Transverse colon (tissue), 4 donors: ENCODE data around the gene ATP5F1D. TPM values are rescaled to one million over a fixed set of nuclear protein-coding genes. Genes with fewer than 3 reads are reported as not detected.

Source experiments
- DNase-seq: peaks from one replicate; pipeline ENCODE4 v3.0.0-alpha.2; 2019
- H3K27ac ChIP-seq, 4 donors: fragments of 200-600 bp; sonication (generic); 2 replicates each; pipeline ENCODE4 v1.5.1; 2016 to 2018; ENCODE audit warnings: inconsistent platforms in 4 of 4
- H3K27me3 ChIP-seq: fragments of 200-600 bp; sonication (generic); 2 replicates; pipeline ENCODE4 v1.5.1; 2017; ENCODE audit warnings: inconsistent platforms
- H3K36me3 ChIP-seq, 4 donors: fragments of 200-600 bp; sonication (generic); 2 replicates each; pipeline ENCODE4 v1.5.1; 2017 to 2019; ENCODE audit warnings: inconsistent platforms in 4 of 4
- H3K4me1 ChIP-seq, 4 donors: fragments of 200-600 bp; sonication (generic); 2 replicates each; pipeline ENCODE4 v1.5.1; 2017 to 2020; ENCODE audit warnings: inconsistent platforms in 4 of 4
- H3K4me3 ChIP-seq, 4 donors: fragments of 200-600 bp; sonication (generic); 1 replicate in 1 of 4; 2 replicates in 3 of 4; pipeline versions ENCODE4 v1.5.1 to v1.6.1; 2017 to 2019; ENCODE audit warnings: inconsistent platforms in 4 of 4
- H3K9me3 ChIP-seq, 2 donors: fragments of 200-600 bp; sonication (generic); 2 replicates each; pipeline ENCODE4 v1.5.1; 2017 to 2019; ENCODE audit warnings: inconsistent platforms in 2 of 2
- EP300 ChIP-seq: sonication (generic); formaldehyde crosslinking; IDR thresholded peaks from one replicate; pipeline ENCODE4 v1.6.1; 2017; ENCODE audit warnings: antibody characterized with exemption, low read depth
- POLR2A ChIP-seq: fragments of 450-650 bp; IDR thresholded peaks from one replicate; pipeline ENCODE4 v1.6.1; 2016; ENCODE audit warnings: antibody characterized with exemption, mild to moderate bottlenecking, moderate library complexity
- POLR2AphosphoS5 ChIP-seq, 3 donors: sonication (generic); formaldehyde crosslinking; IDR thresholded peaks; one replicate each; pipeline ENCODE4 v1.6.1; 2016; ENCODE audit warnings: antibody characterized with exemption in 3 of 3
- WGBS, 2 donors: methylation state at CpG; one replicate each; pipeline ENCODE4 v1.1.5; 2018; ENCODE audit warnings: low coverage in 1 of 2; 5-methylcytosine and 5-hydroxymethylcytosine counted together
- in situ Hi-C, 4 donors: fragments of 200-750 bp; cut with MboI; loops; one replicate each; pipeline versions ENCODE4 v1.15.0 to v1.15.1; 2017; ENCODE audit warnings: low sequenced_read_pairs in 3 of 4, low pct_ligation_motif_present in 1 of 4, low pct_unique_long_range_greater_than_20kb in 1 of 4
- intact Hi-C: fragments of 100-400 bp; cut with DNase I; formaldehyde crosslinking; loops from one replicate; pipeline ENCODE4 v1.15.1; 2023; ENCODE audit warnings: low total_unique reads
- total RNA-seq, 4 donors: library from RNA; depleted of rRNA; stranded (reverse); fragments of >200 nt; gene quantifications; one replicate each; pipeline ENCODE4 v1.1.0, GENCODE V29; 2016
- TF ChIP-seq, protein P1 (sequence below), 5 experiments: fragments of 200-600 bp in 3 of 5; fragments of 450-650 bp in 2 of 5; sonication (generic) in 3 of 5; IDR thresholded peaks; 1 replicate in 2 of 5; 2 replicates in 3 of 5; pipeline ENCODE4 v1.5.1; 2016 to 2017; ENCODE audit warnings: antibody characterized with exemption in 5 of 5, inconsistent platforms in 3 of 5, mild to moderate bottlenecking in 2 of 5, moderate library complexity in 1 of 5

Gene ATP5F1D
- total RNA-seq, 4 donors from 2014 or later, result 157 to 650 (median 240) TPM

DNA sequence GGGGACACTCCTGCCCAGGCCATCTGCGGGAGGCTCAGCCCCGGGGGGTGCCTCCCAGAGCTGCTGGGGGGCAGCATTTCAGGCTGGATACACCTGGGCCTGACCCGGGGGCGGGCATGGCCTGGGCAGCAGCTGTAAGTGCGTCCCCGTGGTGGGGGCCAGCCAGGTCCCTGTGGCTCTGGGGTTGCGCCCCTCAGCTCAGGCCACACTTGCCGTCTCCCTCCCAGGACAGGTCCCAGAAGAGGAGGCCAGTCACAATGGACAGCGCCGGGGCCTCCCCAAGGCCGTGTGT is 15.4 kb upstream of the ATP5F1D start:
- H3K27ac ChIP-seq, result no peak overlapping the region
- in situ Hi-C loops, result no loop called here
- no peaks in the 10 kb centered on the region for H3K27me3 ChIP-seq
- no peak overlapping the region for H3K4me3 ChIP-seq
- H3K36me3 ChIP-seq, result peaks cover 0 to 20% (median 6%) of the 10 kb centered on the region in 4 donors
- no peaks in the 10 kb centered on the region for H3K9me3 ChIP-seq
- DNase-seq, result no peak
- intact Hi-C loops, result no loop called here
- WGBS, 2 donors, result 96% methylated on average over 11 of the region's 11 CpGs; no CpG with 5 or more reads in 1 of the 2 donors
- peaks cover 0 to 10% (median 1%) of the 10 kb centered on the region in 4 donors for H3K4me1 ChIP-seq
- TF ChIP-seq POLR2AphosphoS5 (IDR thresholded peaks at IDR 0.05) (no peak), EP300 (no peak), POLR2A (no peak)
- TF ChIP-seq, protein P1, sequence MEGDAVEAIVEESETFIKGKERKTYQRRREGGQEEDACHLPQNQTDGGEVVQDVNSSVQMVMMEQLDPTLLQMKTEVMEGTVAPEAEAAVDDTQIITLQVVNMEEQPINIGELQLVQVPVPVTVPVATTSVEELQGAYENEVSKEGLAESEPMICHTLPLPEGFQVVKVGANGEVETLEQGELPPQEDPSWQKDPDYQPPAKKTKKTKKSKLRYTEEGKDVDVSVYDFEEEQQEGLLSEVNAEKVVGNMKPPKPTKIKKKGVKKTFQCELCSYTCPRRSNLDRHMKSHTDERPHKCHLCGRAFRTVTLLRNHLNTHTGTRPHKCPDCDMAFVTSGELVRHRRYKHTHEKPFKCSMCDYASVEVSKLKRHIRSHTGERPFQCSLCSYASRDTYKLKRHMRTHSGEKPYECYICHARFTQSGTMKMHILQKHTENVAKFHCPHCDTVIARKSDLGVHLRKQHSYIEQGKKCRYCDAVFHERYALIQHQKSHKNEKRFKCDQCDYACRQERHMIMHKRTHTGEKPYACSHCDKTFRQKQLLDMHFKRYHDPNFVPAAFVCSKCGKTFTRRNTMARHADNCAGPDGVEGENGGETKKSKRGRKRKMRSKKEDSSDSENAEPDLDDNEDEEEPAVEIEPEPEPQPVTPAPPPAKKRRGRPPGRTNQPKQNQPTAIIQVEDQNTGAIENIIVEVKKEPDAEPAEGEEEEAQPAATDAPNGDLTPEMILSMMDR (IDR thresholded peaks at IDR 0.05), result no peak

DNA sequence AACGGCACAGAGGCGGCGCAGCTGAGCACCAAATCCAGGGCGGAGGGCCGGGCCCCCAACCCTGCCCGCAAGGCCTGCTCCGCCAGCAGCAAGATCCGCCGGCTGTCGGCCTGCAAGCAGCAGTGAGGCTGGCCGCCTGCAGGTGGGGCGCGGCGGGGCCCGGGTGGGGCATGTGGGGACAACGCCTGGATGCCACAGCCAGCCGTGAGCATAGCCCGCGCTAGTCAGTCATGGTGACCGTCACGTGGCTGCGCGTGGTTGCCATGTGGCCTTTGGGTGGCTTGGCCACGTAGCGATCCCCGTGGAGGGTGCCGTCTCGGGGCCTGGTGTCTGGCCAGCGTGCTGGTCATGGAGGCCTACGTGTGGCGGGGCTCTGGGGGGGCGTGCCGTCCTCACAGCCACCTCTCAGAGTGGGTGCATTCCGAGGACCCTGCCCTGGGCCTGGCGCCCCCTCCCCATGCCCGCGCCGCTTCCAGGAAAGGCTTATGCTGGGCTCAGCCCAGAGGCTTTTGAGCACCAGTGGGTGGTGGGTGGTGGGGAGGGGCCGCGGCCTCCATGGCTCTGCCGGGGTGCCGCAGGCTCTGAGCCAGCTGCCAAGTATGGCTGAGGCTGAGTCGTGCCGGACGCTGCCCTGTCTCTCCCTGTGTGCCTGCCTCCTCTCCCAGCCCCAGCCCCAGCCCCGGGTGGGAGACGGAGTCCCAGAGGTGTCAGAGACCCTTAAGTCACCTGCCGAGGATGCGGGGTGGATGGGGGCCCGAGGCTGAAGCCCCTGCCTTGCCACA is 14.8 kb upstream of the ATP5F1D start:
- no peak for DNase-seq
- Histone ChIP-seq H3K36me3 (peaks cover 0 to 20% (median 6%) of the 10 kb centered on the region in 4 donors), H3K4me3 (no peak overlapping the region), H3K4me1 (peaks cover 0 to 8% (median under 1%) of the 10 kb centered on the region in 4 donors), H3K27me3 (no peaks in the 10 kb centered on the region), H3K27ac (no peak overlapping the region), H3K9me3 (no peaks in the 10 kb centered on the region)
- intact Hi-C loops (no loop called here), in situ Hi-C loops (no loop called here)
- TF ChIP-seq POLR2AphosphoS5 (IDR thresholded peaks at IDR 0.05) (no peak), POLR2A (no peak), EP300 (no peak)
- TF ChIP-seq, protein P1 (IDR thresholded peaks at IDR 0.05), result no peak
- 91% methylated on average over 30 of the region's 50 CpGs; no CpG with 5 or more reads in 1 of the 2 donors for WGBS, 2 donors

DNA sequence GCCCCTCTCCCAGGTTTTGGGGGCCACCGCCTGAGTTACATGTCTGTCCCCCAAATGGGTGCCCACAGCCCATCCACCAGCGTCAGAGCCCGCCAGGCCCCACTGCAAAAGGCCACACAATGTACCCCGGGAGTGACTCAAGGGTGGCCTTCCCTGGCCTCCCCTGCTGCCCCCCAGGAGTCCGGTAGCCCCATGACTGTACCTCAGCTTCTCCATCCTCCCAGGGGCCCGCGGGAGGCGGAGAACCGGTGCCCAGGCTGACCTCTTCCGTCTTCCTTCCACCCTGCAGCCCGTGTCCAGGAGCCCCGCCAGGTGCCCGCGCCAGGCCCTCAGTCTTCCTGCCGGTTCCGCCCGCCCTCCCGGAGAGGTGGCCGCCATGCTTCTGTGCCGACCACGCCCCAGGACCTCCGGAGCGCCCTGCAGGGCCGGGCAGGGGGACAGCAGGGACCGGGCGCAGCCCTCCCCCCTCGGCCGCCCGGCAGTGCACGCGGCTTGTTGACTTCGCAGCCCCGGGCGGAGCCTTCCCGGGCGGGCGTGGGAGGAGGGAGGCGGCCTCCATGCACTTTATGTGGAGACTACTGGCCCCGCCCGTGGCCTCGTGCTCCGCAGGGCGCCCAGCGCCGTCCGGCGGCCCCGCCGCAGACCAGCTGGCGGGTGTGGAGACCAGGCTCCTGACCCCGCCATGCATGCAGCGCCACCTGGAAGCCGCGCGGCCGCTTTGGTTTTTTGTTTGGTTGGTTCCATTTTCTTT is 14.1 kb upstream of the ATP5F1D start:
- Histone ChIP-seq H3K36me3 (peaks cover 0 to 20% (median 6%) of the 10 kb centered on the region in 4 donors), H3K4me3 (no peak overlapping the region), H3K27ac (no peak overlapping the region), H3K4me1 (peaks cover under 1 to 10% (median 5%) of the 10 kb centered on the region in 4 donors), H3K27me3 (no peaks in the 10 kb centered on the region), H3K9me3 (no peaks in the 10 kb centered on the region)
- TF ChIP-seq POLR2A (no peak), POLR2AphosphoS5 (IDR thresholded peaks at IDR 0.05) (no peak), EP300 (no peak)
- TF ChIP-seq, protein P1 (IDR thresholded peaks at IDR 0.05), result no peak
- in situ Hi-C loops, result no loop called here
- 91% methylated on average over 55 of the region's 56 CpGs; no CpG with 5 or more reads in 1 of the 2 donors for WGBS, 2 donors
- no peak for DNase-seq
- intact Hi-C loops, result loop anchor here (1.0 kb wide), 1 partner anchor 30 kb away; no protein-coding TSS in a partner anchor
